ENCODE data around the gene MCHR1. TPM values are rescaled to one million over a fixed set of nuclear protein-coding genes. Genes with fewer than 3 reads are reported as not detected.

The MCHR1 gene
- polyA plus RNA-seq, 2 of the 4 experiments (the other 2 are of a cell fraction): not detected

GRCh38 chr22:40651057-40651456 is 28.2 kb upstream of the MCHR1 start:
- CTCF ChIA-PET: interaction anchor here (0.6 to 2.0 kb wide), 10 partner anchors 32 to 215 kb away, joined by 3 to 10 read pairs (median 4); no protein-coding TSS in a partner anchor
- POLR2A ChIA-PET: interaction anchor here (0.5 to 2.2 kb wide), 8 partner anchors 14 to 1124 kb away, joined by 4 to 11 read pairs (median 6); partner anchors contain the start of genes MRTFA, SLC25A17, ST13 and XPNPEP3

GRCh38 chr22:40651563-40652501 is 27.5 kb upstream of the MCHR1 start:
- CTCF ChIA-PET: interaction anchor here (0.8 to 2.0 kb wide), 9 partner anchors 11 to 271 kb away, joined by 3 to 7 read pairs (median 3); no protein-coding TSS in a partner anchor
- WGBS (ENCODE audit: missing lambda C conversion rate): 0% methylated on average over 15 of the region's 33 CpGs
- Histone ChIP-seq H3K4me3 (peak overlapping the region; percentile 75), H3K27ac (peak overlapping the region; percentile 96 to 98), H3K9me3 (no peaks in the 10 kb centered on the region), H3K4me1 (peaks cover 31% of the 10 kb centered on the region), H3K4me2 (peak overlapping the region; percentile 88)
- POLR2A ChIA-PET: interaction anchor here (0.5 to 2.4 kb wide), 14 partner anchors 15 to 205 kb away, joined by 3 to 15 read pairs (median 6); partner anchors contain the start of genes MRTFA, SLC25A17, ST13 and XPNPEP3
- FAIRE-seq: no peak
- peak; percentile 97 to 98 for ATAC-seq
- TF ChIP-seq HOXB13 (CRISPR knock-in tag; IDR thresholded peaks at IDR 0.05; ENCODE audit: low read depth) (no peak), MAFK (IDR thresholded peaks at IDR 0.05; ENCODE audit: partially characterized antibody) (peak; percentile 74), MAX (IDR thresholded peaks at IDR 0.05) (peak; percentile 92), HOXA7 (CRISPR knock-in tag; IDR thresholded peaks at IDR 0.05) (no peak), RARB (CRISPR knock-in tag; IDR thresholded peaks at IDR 0.05) (no peak), E2F6 (IDR thresholded peaks at IDR 0.05; ENCODE audit: borderline replicate concordance, low read depth) (peak; percentile 97), PHF8 (IDR thresholded peaks at IDR 0.05; ENCODE audit: borderline replicate concordance, low read depth) (peak; percentile 39; the same call in 1 of the 2 replicates), POLR2A (IDR thresholded peaks at IDR 0.05; ENCODE audit: low read length) (peak; percentile 22), JUN (IDR thresholded peaks at IDR 0.05) (peak; percentile 76 to 87; a peak in 4 of 5 replicates), TFCP2L1 (CRISPR knock-in tag; IDR thresholded peaks at IDR 0.05) (no peak), RAD21 (conservative IDR thresholded peaks at IDR 0.05 in 1 of 2, IDR thresholded peaks at IDR 0.05 in 1 of 2) (no peak), CBX8 (IDR thresholded peaks at IDR 0.05) (no peak), BCL3 (IDR thresholded peaks at IDR 0.05) (peak; percentile 68; the same call in 2 of the 3 replicates), KDM1A (IDR thresholded peaks at IDR 0.05; ENCODE audit: low read depth) (no peak), FOSL2 (IDR thresholded peaks at IDR 0.05) (no peak), FOSL2 (CRISPR knock-in tag; IDR thresholded peaks at IDR 0.05) (peak; percentile 91)
- TF ChIP-seq, protein P1, sequence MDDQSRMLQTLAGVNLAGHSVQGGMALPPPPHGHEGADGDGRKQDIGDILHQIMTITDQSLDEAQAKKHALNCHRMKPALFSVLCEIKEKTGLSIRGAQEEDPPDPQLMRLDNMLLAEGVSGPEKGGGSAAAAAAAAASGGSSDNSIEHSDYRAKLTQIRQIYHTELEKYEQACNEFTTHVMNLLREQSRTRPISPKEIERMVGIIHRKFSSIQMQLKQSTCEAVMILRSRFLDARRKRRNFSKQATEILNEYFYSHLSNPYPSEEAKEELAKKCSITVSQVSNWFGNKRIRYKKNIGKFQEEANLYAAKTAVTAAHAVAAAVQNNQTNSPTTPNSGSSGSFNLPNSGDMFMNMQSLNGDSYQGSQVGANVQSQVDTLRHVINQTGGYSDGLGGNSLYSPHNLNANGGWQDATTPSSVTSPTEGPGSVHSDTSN (IDR thresholded peaks at IDR 0.05): peak; percentile 40; the same call in 1 of the 2 replicates
- TF ChIP-seq, protein P2, sequence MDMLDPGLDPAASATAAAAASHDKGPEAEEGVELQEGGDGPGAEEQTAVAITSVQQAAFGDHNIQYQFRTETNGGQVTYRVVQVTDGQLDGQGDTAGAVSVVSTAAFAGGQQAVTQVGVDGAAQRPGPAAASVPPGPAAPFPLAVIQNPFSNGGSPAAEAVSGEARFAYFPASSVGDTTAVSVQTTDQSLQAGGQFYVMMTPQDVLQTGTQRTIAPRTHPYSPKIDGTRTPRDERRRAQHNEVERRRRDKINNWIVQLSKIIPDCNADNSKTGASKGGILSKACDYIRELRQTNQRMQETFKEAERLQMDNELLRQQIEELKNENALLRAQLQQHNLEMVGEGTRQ (IDR thresholded peaks at IDR 0.05): peak; percentile 95
- DNase-seq (ENCODE audit: low read depth in 1 of 2, low spot score in 1 of 2): peak; percentile 91 to 95

More at GRCh38 chr22:40651057-40651456, 28.2 kb upstream of the MCHR1 start:
- WGBS (ENCODE audit: missing lambda C conversion rate): 38% methylated on average over 2 of the region's 2 CpGs
- H3K4me3 ChIP-seq: peak overlapping the region; percentile 75; the same call in 1 of the 3 replicates
- peak overlapping the region; percentile 88 for H3K4me2 ChIP-seq
- TF ChIP-seq TFCP2L1 (CRISPR knock-in tag; IDR thresholded peaks at IDR 0.05): no peak
- peak; percentile 65 for TF ChIP-seq MAFK (IDR thresholded peaks at IDR 0.05; ENCODE audit: partially characterized antibody)
- TF ChIP-seq EP300 (IDR thresholded peaks at IDR 0.05): no peak
- H3K9me3 ChIP-seq: no peaks in the 10 kb centered on the region
- no peak for DNase-seq (ENCODE audit: low read depth in 1 of 2, low spot score in 1 of 2)
- H3K4me1 ChIP-seq: peaks cover 31% of the 10 kb centered on the region
- H3K27ac ChIP-seq: peak overlapping the region; percentile 96 to 98
- ATAC-seq: no peak
- FAIRE-seq: no peak

Data from A549 (cell line).